ENCODE data around the gene LTBP1. TPM values are rescaled to one million over a fixed set of nuclear protein-coding genes. Genes with fewer than 3 reads are reported as not detected.

Gene LTBP1
- total and polyA plus RNA-seq, 2 donors (not counting 1 experiment from before 2014, with no cell fraction given) = 0.69 TPM; not detected in 1

DNA sequence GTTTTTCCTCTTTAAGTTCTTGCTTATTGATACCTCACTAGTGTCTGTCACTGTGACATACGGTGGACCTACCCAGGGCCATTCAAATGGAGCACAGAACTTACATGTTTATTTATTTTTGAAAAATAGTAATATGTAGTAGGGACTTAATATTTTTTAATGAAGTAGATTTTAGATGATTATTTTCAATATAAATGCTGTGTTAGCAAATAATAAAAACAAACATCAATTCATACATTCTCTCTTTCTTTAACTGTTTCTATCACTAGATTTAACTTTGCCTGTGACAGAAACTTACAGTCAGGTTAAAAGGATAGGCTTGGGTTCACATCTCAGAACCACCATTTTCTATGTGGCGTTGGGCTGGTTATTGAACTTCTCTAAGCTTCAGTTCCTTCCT is 345.3 kb downstream of the LTBP1 start:
- POLR2A ChIA-PET = no interaction called here
- Histone ChIP-seq H3K36me3 (replicated peaks in 1 of 2; ENCODE audit: control extremely low read depth in 1 of 2, control insufficient read depth in 1 of 2, extremely low read depth in 1 of 2, insufficient read depth in 2 of 2, low read length in 1 of 2) (no peaks in the 10 kb centered on the region), H4K20me1 (ENCODE audit: control insufficient read depth, insufficient read depth, low read length, poor library complexity, severe bottlenecking) (no peaks in the 10 kb centered on the region), H3K79me2 (ENCODE audit: control insufficient read depth, insufficient read depth, low read length) (no peaks in the 10 kb centered on the region), H3K4me2 (replicated peaks; ENCODE audit: low read depth, low read length, poor library complexity, severe bottlenecking) (no peak overlapping the region), H3K9me3 (ENCODE audit: control extremely low read depth in 1 of 3, control insufficient read depth in 2 of 3, insufficient read depth in 1 of 3, low read length in 2 of 3) (no peaks in the 10 kb centered on the region), H3K27ac (ENCODE audit: low read length in 2 of 2) (no peak overlapping the region), H3K27me3 (replicated peaks in 1 of 4; ENCODE audit: control extremely low read depth in 1 of 4, control insufficient read depth in 3 of 4, insufficient read depth in 4 of 4, low read length in 3 of 4) (peaks cover 0 to 8% (median 3%) of the 10 kb centered on the region in 4 experiments), H2AFZ (ENCODE audit: insufficient read depth, low read depth, low read length, poor library complexity, severe bottlenecking) (no peak overlapping the region), H3K9ac (ENCODE audit: low read length) (no peak overlapping the region), H3K4me1 (ENCODE audit: control insufficient read depth in 2 of 2, insufficient read depth in 2 of 2, low read length in 2 of 2) (no peaks in the 10 kb centered on the region), H3K4me3 (ENCODE audit: control extremely low read depth in 1 of 5, extremely low read depth in 1 of 5, insufficient read depth in 1 of 5, low read depth in 2 of 5, low read length in 4 of 5) (no peak overlapping the region)
- H3K4me3 Mint-ChIP-seq = no peak overlapping the region
- TF ChIP-seq, protein P1, sequence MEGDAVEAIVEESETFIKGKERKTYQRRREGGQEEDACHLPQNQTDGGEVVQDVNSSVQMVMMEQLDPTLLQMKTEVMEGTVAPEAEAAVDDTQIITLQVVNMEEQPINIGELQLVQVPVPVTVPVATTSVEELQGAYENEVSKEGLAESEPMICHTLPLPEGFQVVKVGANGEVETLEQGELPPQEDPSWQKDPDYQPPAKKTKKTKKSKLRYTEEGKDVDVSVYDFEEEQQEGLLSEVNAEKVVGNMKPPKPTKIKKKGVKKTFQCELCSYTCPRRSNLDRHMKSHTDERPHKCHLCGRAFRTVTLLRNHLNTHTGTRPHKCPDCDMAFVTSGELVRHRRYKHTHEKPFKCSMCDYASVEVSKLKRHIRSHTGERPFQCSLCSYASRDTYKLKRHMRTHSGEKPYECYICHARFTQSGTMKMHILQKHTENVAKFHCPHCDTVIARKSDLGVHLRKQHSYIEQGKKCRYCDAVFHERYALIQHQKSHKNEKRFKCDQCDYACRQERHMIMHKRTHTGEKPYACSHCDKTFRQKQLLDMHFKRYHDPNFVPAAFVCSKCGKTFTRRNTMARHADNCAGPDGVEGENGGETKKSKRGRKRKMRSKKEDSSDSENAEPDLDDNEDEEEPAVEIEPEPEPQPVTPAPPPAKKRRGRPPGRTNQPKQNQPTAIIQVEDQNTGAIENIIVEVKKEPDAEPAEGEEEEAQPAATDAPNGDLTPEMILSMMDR (IDR thresholded peaks at IDR 0.05) = no peak
- no peak for TF ChIP-seq EZH2 (IDR thresholded peaks at IDR 0.05; ENCODE audit: borderline replicate concordance, insufficient read depth, low read depth, low read length, poor library complexity, severe bottlenecking)
- H3K9me3 Mint-ChIP-seq (ENCODE audit: insufficient read depth) = no peaks in the 10 kb centered on the region
- intact Hi-C loops (cut with micrococcal nuclease) = no loop called here
- no peak overlapping the region for H3K27ac Mint-ChIP-seq
- H3K27me3 Mint-ChIP-seq = peaks cover 24% of the 10 kb centered on the region
- ATAC-seq (ENCODE audit: low read depth) (no peak), DNase-seq (no peak)
- CTCF ChIA-PET = no interaction called here
- H3K4me1 Mint-ChIP-seq = peaks cover 2% of the 10 kb centered on the region
- no CpG with 5 or more reads among the region's 2 CpGs for WGBS (ENCODE audit: insufficient coverage)

- ChIA-PET CTCF (no interaction called here), POLR2A (no interaction called here)
- DNase-seq = no peak
Measured at GRCh38 chr2:33292981-33293595, 346.3 kb downstream of the LTBP1 start.

More at GRCh38 chr2:33292981-33293595, 346.3 kb downstream of the LTBP1 start:
- no peaks in the 10 kb centered on the region for H3K4me1 ChIP-seq (ENCODE audit: control insufficient read depth in 2 of 2, insufficient read depth in 2 of 2, low read length in 2 of 2)
- H3K27ac ChIP-seq (ENCODE audit: low read length in 2 of 2) = no peak overlapping the region
- H2AFZ ChIP-seq (ENCODE audit: insufficient read depth, low read depth, low read length, poor library complexity, severe bottlenecking) = no peak overlapping the region
- no peak overlapping the region for H3K9ac ChIP-seq (ENCODE audit: low read length)
- H3K79me2 ChIP-seq (ENCODE audit: control insufficient read depth, insufficient read depth, low read length) = no peaks in the 10 kb centered on the region
- intact Hi-C loops (cut with micrococcal nuclease) = no loop called here
- no peaks in the 10 kb centered on the region for H4K20me1 ChIP-seq (ENCODE audit: control insufficient read depth, insufficient read depth, low read length, poor library complexity, severe bottlenecking)
- no peaks in the 10 kb centered on the region for H3K9me3 ChIP-seq (ENCODE audit: control extremely low read depth in 1 of 3, control insufficient read depth in 2 of 3, insufficient read depth in 1 of 3, low read length in 2 of 3)
- H3K36me3 ChIP-seq (replicated peaks in 1 of 2; ENCODE audit: control extremely low read depth in 1 of 2, control insufficient read depth in 1 of 2, extremely low read depth in 1 of 2, insufficient read depth in 2 of 2, low read length in 1 of 2) = no peaks in the 10 kb centered on the region
- TF ChIP-seq, protein P1 (IDR thresholded peaks at IDR 0.05) = no peak
- no peak for TF ChIP-seq EZH2 (IDR thresholded peaks at IDR 0.05; ENCODE audit: borderline replicate concordance, insufficient read depth, low read depth, low read length, poor library complexity, severe bottlenecking)
- no peak overlapping the region for H3K4me3 ChIP-seq (ENCODE audit: control extremely low read depth in 1 of 5, extremely low read depth in 1 of 5, insufficient read depth in 1 of 5, low read depth in 2 of 5, low read length in 4 of 5)
- no peak overlapping the region for H3K4me2 ChIP-seq (replicated peaks; ENCODE audit: low read depth, low read length, poor library complexity, severe bottlenecking)
- ATAC-seq (ENCODE audit: low read depth) = no peak
- Mint-ChIP-seq H3K27ac (no peak overlapping the region), H3K27me3 (peaks cover 15% of the 10 kb centered on the region), H3K4me3 (no peak overlapping the region), H3K9me3 (ENCODE audit: insufficient read depth) (no peaks in the 10 kb centered on the region), H3K4me1 (peaks cover 2% of the 10 kb centered on the region)
- peaks cover 0 to 7% (median 0%) of the 10 kb centered on the region in 4 experiments for H3K27me3 ChIP-seq (replicated peaks in 1 of 4; ENCODE audit: control extremely low read depth in 1 of 4, control insufficient read depth in 3 of 4, insufficient read depth in 4 of 4, low read length in 3 of 4)
- WGBS (ENCODE audit: insufficient coverage) = 100% methylated on average over 4 of the region's 11 CpGs
